ENCODE results near the gene C1R.
A peak's percentile ranks its signal among the peaks of the same experiment; 100 is the strongest.

Gene C1R

DNA sequence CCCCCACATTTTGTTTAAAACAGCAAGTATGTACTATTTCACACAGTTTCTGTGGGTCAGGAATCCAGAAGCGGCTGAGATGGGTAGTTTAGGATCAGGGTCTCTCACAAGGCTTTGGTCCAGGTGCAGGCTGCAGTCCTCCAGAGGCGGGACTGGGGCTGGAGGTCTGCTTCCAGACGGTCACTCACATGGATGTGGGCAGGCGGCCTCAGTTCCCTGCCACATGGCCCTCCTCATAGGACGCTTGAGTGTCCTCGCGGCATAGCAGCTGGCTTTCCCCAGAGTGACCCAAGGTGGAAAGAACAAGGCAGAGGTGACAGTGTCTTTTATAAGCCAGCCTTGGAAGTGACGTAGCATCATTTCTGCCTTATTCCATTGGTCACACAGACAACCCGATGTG, 24.7 kb upstream of the C1R start:
- no peak for TF ChIP-seq CTCF (IDR thresholded peaks at IDR 0.05)

GRCh38 chr12:7116196-7116595, 24.0 kb upstream of the C1R start:
- TF ChIP-seq CTCF (IDR thresholded peaks at IDR 0.05) = no peak

DNA sequence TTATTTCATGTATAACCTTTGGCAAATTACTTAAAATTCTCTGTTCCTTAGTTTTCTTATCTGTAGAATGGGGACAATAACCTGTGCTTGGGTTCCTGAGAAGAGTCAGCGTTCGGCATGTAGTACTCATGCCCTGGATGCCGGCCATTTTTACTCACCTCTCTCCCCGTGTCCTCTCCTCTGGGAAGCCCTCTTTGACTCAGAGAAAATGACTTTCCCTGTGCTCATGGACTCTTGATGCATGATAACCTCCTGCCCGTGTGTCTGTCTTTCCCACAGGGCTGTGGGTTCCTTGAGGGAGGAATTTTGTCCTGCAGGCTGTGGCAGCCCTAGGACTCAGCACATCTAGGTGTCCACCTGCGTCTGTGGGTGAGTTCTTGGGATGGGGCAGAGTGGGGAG, 22.6 kb upstream of the C1R start:
- no peak for TF ChIP-seq CTCF (IDR thresholded peaks at IDR 0.05)

- no peak for TF ChIP-seq CTCF (IDR thresholded peaks at IDR 0.05)
These were observed 21.8 kb upstream of the C1R start for GRCh38 chr12:7114008-7114407.

DNA sequence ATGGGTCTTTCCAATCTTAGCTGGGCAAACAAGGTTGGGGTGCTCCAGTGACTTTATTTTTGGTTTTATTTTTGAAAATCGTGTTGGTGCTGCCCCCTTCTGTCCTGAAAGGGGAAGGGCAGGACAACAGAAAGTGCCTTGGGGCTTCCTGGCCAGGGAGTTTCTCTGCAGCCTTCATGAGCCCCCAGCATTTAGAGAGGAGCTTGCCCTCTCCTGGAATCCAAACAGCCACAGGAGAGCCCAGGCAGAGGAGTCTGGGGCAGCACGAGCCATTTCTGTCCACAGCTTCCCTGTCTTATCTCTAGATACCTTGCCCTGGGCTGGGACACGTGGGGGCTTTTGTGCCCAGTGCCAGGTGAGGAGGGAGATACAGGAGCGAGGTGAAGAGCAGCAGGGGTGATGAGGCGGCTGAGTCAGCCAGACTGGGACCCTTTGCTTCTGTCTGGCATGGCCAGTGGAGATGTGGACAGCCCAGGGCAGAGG, 21.2 kb upstream of the C1R start:
- peak; percentile 91 for TF ChIP-seq CTCF (IDR thresholded peaks at IDR 0.05)

GRCh38 chr12:7112041-7112440, 19.8 kb upstream of the C1R start:
- TF ChIP-seq CTCF (IDR thresholded peaks at IDR 0.05) = no peak

DNA sequence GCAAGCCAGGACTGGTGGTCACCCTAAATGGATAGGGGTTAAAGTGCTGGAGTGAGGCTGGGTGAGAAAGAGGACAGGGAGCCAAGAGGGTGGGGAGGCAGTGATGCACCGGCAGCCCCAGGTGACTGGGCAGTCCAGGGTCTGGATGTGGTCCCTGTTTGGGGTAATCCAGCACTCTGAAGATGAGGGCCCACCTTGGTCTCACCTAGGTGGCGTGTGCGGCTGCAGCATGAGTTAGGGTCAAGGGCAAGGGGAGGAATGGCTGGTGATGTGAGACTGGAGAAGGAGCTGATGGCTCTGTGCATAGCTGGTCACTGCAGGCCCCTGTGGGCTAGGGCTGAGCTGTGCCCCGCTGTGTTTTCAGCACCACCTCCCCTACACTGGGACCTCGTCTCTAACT, 18.4 kb upstream of the C1R start:
- no peak for TF ChIP-seq CTCF (IDR thresholded peaks at IDR 0.05)

GRCh38 chr12:7109572-7109920, 17.3 kb upstream of the C1R start:
- TF ChIP-seq CTCF (IDR thresholded peaks at IDR 0.05) = no peak

Data from LNCAP (cell line).